HepG2 (cell line): ENCODE results near the gene RAPSN.

Source experiments
- ARNTL ChIP-seq: sonication (generic); formaldehyde crosslinking; IDR thresholded peaks from 2 replicates; pipeline ENCODE4 v1.4.0; 2020; ENCODE audit warnings: mild to moderate bottlenecking, missing genetic modification reagents
- CBX2 ChIP-seq, 2 experiments: fragments of 200-600 bp in 1 of 2; sonication (generic); formaldehyde crosslinking in 1 of 2; IDR thresholded peaks; 2 replicates each; pipeline versions ENCODE4 v1.7.0 to v1.8.1; 2018 to 2022; ENCODE audit warnings: low read depth in 2 of 2, low read length in 1 of 2, mild to moderate bottlenecking in 1 of 2, missing genetic modification reagents in 1 of 2
- FOXK2 ChIP-seq: fragments of 450-650 bp; IDR thresholded peaks from 2 replicates; pipeline ENCODE4 v1.6.1; 2016
- MAFF ChIP-seq: IDR thresholded peaks from 2 replicates; pipeline ENCODE4 v1.6.1; 2011; ENCODE audit warnings: low read depth, low read length, improper control_type of control experiment
- RXRA ChIP-seq: sonication (generic); formaldehyde crosslinking; IDR thresholded peaks from 2 replicates; pipeline ENCODE4 v1.5.1; 2020; ENCODE audit warnings: missing genetic modification reagents
- SP1 ChIP-seq, 2 experiments: fragments of 450-650 bp in 1 of 2; sonication (generic) in 1 of 2; formaldehyde crosslinking in 1 of 2; IDR thresholded peaks; 2 replicates each; pipeline versions ENCODE4 v1.4.0 to v1.6.1; 2016 to 2020; ENCODE audit warnings: missing genetic modification reagents in 1 of 2
- TCF7L2 ChIP-seq: IDR thresholded peaks from 2 replicates; pipeline ENCODE4 v1.6.1; 2011; ENCODE audit warnings: mild to moderate bottlenecking, low read depth, low read length, moderate library complexity
- TF ChIP-seq, protein P1 (sequence below): sonication (generic); formaldehyde crosslinking; IDR thresholded peaks from 2 replicates; pipeline ENCODE4 v1.5.0; 2020; ENCODE audit warnings: mild to moderate bottlenecking, missing genetic modification reagents, moderate library complexity

DNA sequence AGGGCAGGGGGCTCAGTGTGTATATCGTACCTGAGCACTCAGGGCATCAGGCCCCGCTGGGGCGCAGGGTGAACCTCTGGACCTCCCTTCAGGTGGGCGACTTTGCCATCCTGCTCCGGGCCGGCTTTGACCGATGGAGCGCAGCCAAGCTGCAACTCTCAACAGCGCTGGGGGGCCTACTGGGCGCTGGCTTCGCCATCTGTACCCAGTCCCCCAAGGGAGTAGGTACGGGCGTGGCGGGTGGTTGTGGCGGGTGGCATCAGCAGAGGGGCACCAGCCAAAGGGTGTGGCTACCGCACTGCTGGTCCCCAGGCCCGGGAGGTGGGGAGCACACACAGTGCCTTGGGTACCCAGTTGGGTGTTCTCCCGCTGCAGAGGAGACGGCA lies 34.3 kb downstream of the RAPSN start:
- TF ChIP-seq, protein P1, sequence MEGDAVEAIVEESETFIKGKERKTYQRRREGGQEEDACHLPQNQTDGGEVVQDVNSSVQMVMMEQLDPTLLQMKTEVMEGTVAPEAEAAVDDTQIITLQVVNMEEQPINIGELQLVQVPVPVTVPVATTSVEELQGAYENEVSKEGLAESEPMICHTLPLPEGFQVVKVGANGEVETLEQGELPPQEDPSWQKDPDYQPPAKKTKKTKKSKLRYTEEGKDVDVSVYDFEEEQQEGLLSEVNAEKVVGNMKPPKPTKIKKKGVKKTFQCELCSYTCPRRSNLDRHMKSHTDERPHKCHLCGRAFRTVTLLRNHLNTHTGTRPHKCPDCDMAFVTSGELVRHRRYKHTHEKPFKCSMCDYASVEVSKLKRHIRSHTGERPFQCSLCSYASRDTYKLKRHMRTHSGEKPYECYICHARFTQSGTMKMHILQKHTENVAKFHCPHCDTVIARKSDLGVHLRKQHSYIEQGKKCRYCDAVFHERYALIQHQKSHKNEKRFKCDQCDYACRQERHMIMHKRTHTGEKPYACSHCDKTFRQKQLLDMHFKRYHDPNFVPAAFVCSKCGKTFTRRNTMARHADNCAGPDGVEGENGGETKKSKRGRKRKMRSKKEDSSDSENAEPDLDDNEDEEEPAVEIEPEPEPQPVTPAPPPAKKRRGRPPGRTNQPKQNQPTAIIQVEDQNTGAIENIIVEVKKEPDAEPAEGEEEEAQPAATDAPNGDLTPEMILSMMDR (CRISPR knock-in tag): no peak
- no peak for TF ChIP-seq MAFF
- TF ChIP-seq FOXK2: no peak
- TF ChIP-seq RXRA (CRISPR knock-in tag): no peak
- TF ChIP-seq CBX2 (IDR thresholded peaks at IDR 0.05; ENCODE audit: low read depth, low read length): no peak
- TF ChIP-seq CBX2 (CRISPR knock-in tag; IDR thresholded peaks at IDR 0.05; ENCODE audit: low read depth): no peak
- TF ChIP-seq TCF7L2: no peak
- TF ChIP-seq ARNTL (CRISPR knock-in tag): no peak
- TF ChIP-seq SP1 (IDR thresholded peaks at IDR 0.05): no peak
- TF ChIP-seq SP1 (CRISPR knock-in tag; IDR thresholded peaks at IDR 0.05): no peak
